ENCODE results near the gene ICOS.

DNA sequence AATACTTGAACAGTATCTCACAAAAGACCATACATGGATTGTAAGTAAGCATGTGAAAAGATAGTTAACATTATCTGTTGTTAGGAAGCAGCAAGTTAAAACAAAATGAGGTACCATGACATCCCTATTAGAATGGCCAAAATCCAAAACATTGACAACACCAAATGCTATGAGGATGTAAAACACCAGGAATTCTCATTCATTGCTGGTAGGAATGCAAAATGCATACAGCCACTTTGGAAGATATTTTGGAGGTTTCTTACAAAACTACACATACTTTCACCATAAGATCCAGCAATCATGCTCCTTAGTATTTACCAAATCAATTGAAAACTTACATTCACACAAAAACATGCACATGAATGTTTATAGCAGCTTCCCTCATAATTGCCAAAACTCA lies 30.9 kb upstream of the ICOS start:
- TF ChIP-seq POLR2A (IDR thresholded peaks at IDR 0.05; ENCODE audit: low read depth, low read length): no peak
- TF ChIP-seq CTCF (IDR thresholded peaks at IDR 0.05; ENCODE audit: extremely low read depth in 1 of 2, insufficient read depth in 1 of 2, low read depth in 1 of 2, low read length in 2 of 2): no peak
- no peak for TF ChIP-seq POLR2AphosphoS5 (IDR thresholded peaks at IDR 0.05; ENCODE audit: insufficient read depth, low read depth, low read length)
- TF ChIP-seq JUN (IDR thresholded peaks at IDR 0.05; ENCODE audit: borderline replicate concordance, insufficient read depth, insufficient read length, low read depth): no peak
- no peak for TF ChIP-seq MAX (IDR thresholded peaks at IDR 0.05; ENCODE audit: insufficient read depth, insufficient read length)
- no peak for TF ChIP-seq GATA2 (IDR thresholded peaks at IDR 0.05; ENCODE audit: insufficient read depth, insufficient read length, low read depth, low read length)
